ENCODE data around the gene THRAP3.

The THRAP3 gene

DNA sequence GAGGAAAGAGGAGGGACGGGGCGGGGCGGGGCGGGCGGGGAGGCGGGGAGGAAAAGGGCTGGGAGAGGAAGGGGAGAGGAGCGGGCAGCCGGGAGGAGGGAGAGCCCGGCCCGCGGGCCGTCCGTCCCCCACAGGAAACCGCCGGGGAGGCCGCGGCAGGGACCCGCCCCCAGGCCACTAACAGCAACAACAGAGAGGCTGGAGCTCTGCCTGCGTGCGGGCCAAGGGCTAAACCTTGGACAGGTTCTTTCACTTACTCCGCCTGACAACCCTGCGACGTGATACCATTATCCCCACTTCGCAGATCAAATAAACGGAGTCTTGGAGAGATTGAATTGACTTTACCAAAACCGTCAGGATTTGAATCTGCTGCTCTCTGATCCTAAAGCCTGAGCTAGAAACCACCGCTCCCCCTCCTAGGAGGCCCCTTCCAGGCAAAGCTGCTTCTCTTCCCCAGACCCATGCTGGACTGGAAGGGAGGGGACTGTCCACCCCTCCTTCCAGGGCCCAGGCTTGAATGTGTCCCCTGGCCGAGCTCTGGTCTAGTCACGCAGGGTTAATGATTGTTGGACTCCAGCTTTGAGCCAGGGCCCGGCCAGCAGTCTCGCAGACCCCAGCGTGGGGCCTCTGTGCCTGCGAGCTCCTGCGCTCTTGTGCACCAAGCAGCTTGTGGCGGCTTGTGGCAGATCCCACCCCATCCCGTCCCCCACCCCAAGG is 99.6 kb downstream of the THRAP3 start, which contains the start of gene EVA1B:
Gene EVA1B, minus strand, starts transcription at position 10 of the 717 bp plus-strand sequence. CDS start 608 bp downstream, outside the sequence.
- no peak for TF ChIP-seq CTCF (IDR thresholded peaks at IDR 0.05; ENCODE audit: control insufficient read depth, insufficient read depth, low read depth, low read length, missing control alignments)
- H3K4me3 ChIP-seq (ENCODE audit: control insufficient read depth, low read depth, low read length), result peak within 1 kb of the TSS; percentile 56
- peak; percentile 16 for DNase-seq (ENCODE audit: low read depth)

DNA sequence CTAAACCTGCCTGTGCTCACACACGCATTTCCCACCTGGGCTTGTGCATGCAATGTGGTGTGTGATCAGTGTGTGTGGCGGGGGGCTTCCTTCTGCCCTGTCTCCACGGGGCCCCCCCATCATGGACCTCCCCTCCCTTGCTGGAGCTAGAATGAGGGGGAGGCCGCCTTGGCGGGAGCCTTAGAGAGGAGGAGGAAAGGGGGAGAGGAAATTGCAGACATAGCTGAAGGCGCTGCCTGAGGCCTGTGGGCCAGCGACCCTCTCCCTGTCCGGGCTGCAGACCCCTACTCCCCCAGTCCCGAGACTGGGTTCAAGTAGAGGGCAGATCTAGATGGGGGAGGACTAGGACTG is 100.1 kb downstream of the THRAP3 start:
- no peak overlapping the region for H3K4me3 ChIP-seq (ENCODE audit: control insufficient read depth, low read depth, low read length)
- DNase-seq (ENCODE audit: low read depth), result no peak
- no peak for TF ChIP-seq CTCF (IDR thresholded peaks at IDR 0.05; ENCODE audit: control insufficient read depth, insufficient read depth, low read depth, low read length, missing control alignments)

DNA sequence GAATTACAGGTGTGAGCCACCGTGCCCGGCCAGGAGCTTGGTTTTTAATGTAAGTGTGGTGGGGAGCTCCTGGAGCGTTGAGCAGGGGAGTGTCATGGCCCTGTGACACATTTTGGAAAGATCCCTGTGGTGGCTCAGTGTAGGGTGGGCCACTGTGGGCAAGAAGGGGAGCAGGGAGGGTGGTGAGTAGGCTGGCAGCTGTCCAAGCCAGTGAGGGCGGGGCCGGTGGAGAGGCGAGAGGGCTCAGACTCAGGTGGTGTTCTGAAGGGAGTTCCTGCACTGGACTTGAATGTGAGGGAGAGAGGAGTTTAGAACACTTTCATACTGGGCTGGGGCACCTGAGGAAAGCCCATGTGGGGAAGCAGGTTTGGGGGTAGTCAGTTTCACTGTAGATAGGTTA is 102.3 kb downstream of the THRAP3 start:
- no peak overlapping the region for H3K4me3 ChIP-seq (ENCODE audit: control insufficient read depth, low read depth, low read length)
- no peak for TF ChIP-seq CTCF (IDR thresholded peaks at IDR 0.05; ENCODE audit: control insufficient read depth, insufficient read depth, low read depth, low read length, missing control alignments)
- DNase-seq (ENCODE audit: low read depth), result no peak

- H3K4me3 ChIP-seq (ENCODE audit: control insufficient read depth, low read depth, low read length), result no peak overlapping the region
- no peak for DNase-seq (ENCODE audit: low read depth)
- TF ChIP-seq CTCF (IDR thresholded peaks at IDR 0.05; ENCODE audit: control insufficient read depth, insufficient read depth, low read depth, low read length, missing control alignments), result no peak
Measured at GRCh38 chr1:36327421-36328087, 103.3 kb downstream of the THRAP3 start.

GRCh38 chr1:36328088-36328480 is 103.8 kb downstream of the THRAP3 start:
- H3K4me3 ChIP-seq (ENCODE audit: control insufficient read depth, low read depth, low read length), result no peak overlapping the region
- TF ChIP-seq CTCF (IDR thresholded peaks at IDR 0.05; ENCODE audit: control insufficient read depth, insufficient read depth, low read depth, low read length, missing control alignments), result no peak
- no peak for DNase-seq (ENCODE audit: low read depth)

GRCh38 chr1:36328713-36329112 is 104.5 kb downstream of the THRAP3 start:
- no peak for DNase-seq (ENCODE audit: low read depth)
- no peak overlapping the region for H3K4me3 ChIP-seq (ENCODE audit: control insufficient read depth, low read depth, low read length)
- TF ChIP-seq CTCF (IDR thresholded peaks at IDR 0.05; ENCODE audit: control insufficient read depth, insufficient read depth, low read depth, low read length, missing control alignments), result no peak
